ENCODE measurements around the gene PAMR1. TPM values are rescaled to one million over a fixed set of nuclear protein-coding genes. Genes with fewer than 3 reads are reported as not detected.

Gene PAMR1
- total and polyA plus RNA-seq, 10 of the 15 experiments (the other 5 are each of a cell fraction or from before 2014, with no cell fraction given) = 0.04 TPM; not detected in 9

DNA sequence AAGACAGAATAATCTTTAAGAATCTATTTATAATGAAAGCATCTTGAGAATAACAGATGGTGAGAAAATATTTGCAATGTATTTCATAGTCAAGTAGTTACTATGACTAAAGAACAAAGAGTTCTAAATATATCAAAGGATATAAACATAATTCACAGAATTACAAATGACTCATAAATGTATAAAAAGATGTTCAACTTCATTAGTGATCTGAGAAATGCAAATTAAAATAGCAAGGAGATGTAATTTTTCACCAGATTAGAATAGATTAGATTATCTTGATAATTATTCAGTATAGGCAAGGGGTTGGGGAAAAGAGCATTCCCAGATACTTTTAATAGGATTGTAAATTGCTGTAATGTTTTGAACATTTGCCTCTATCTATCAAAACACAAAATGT is 30.1 kb upstream of the PAMR1 start:
- Histone ChIP-seq H3K4me3 (no peak overlapping the region), H3K79me2 (ENCODE audit: control insufficient read depth, insufficient read depth, low read length) (no peaks in the 10 kb centered on the region), H3K4me1 (ENCODE audit: control insufficient read depth, insufficient read depth, low read length) (no peaks in the 10 kb centered on the region), H3K4me2 (ENCODE audit: control insufficient read depth, insufficient read depth) (no peak overlapping the region), H2AFZ (ENCODE audit: control insufficient read depth, low read depth, low read length) (no peak overlapping the region), H4K20me1 (ENCODE audit: control insufficient read depth, insufficient read depth) (no peaks in the 10 kb centered on the region), H3K36me3 (ENCODE audit: control insufficient read depth in 2 of 2, insufficient read depth in 2 of 2, low read length in 1 of 2) (no peaks in the 10 kb centered on the region), H3K27ac (ENCODE audit: control insufficient read depth, insufficient read depth) (no peak overlapping the region), H3K27me3 (replicated peaks in 1 of 2; ENCODE audit: control insufficient read depth in 2 of 2, insufficient read depth in 2 of 2, low read length in 1 of 2) (peaks cover 0 to 2% of the 10 kb centered on the region in 2 experiments; a peak in 3 of 4 replicates), H3K9me3 (replicated peaks; ENCODE audit: control insufficient read depth, insufficient read depth, low read length) (no peaks in the 10 kb centered on the region), H3K9ac (ENCODE audit: control insufficient read depth, insufficient read depth, low read length) (no peak overlapping the region)
- FAIRE-seq (no peak), ATAC-seq (no peak), DNase-seq (ENCODE audit: low read depth, low spot score) (no peak)
- ChIA-PET POLR2A (no interaction called here), CTCF (no interaction called here), RAD21 (ENCODE audit: unreplicated experiment) (no interaction called here), SMC1A (ENCODE audit: uncharacterized antibody, unreplicated experiment) (interaction anchor here (1.3 kb wide), 1 partner anchor 8 kb away, joined by 3 read pairs; no protein-coding TSS in a partner anchor)
- BruUV-seq (replicated peaks) = no TSS peak
- no peak for TF ChIP-seq SPI1 (IDR thresholded peaks at IDR 0.05; ENCODE audit: borderline replicate concordance, insufficient read depth, low read depth, low read length)
- no peak for TF ChIP-seq YBX1 (IDR thresholded peaks at IDR 0.05)
- no peak for TF ChIP-seq NFYB (IDR thresholded peaks at IDR 0.05; ENCODE audit: insufficient read depth, low read depth, low read length)
- TF ChIP-seq, protein P1, sequence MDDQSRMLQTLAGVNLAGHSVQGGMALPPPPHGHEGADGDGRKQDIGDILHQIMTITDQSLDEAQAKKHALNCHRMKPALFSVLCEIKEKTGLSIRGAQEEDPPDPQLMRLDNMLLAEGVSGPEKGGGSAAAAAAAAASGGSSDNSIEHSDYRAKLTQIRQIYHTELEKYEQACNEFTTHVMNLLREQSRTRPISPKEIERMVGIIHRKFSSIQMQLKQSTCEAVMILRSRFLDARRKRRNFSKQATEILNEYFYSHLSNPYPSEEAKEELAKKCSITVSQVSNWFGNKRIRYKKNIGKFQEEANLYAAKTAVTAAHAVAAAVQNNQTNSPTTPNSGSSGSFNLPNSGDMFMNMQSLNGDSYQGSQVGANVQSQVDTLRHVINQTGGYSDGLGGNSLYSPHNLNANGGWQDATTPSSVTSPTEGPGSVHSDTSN (IDR thresholded peaks at IDR 0.05; ENCODE audit: insufficient replicate concordance, low read depth, low read length) = no peak
- TF ChIP-seq MEF2A (IDR thresholded peaks at IDR 0.05; ENCODE audit: insufficient read depth, low read depth, low read length) = no peak
- TF ChIP-seq BCL11A (IDR thresholded peaks at IDR 0.05; ENCODE audit: low read depth, low read length) = no peak
- no peak for TF ChIP-seq ZBTB33 (IDR thresholded peaks at IDR 0.05)
- TF ChIP-seq BMI1 (IDR thresholded peaks at IDR 0.05; ENCODE audit: borderline replicate concordance) = no peak
- intact Hi-C loops (cut with micrococcal nuclease; ENCODE audit: unreplicated experiment) (no loop called here), in situ Hi-C loops (cut with MboI) (no loop called here)
